Subcutaneous abdominal adipose tissue (tissue), 5 donors: Measurements from ENCODE around the gene ALG2.
A peak's percentile ranks its signal among the peaks of the same experiment; 100 is the strongest.

Experiments used
- H3K27ac ChIP-seq: one replicate; pipeline ENCODE4 v1.7.0; 2013; ENCODE audit warnings: low read depth, mild to moderate bottlenecking, inconsistent platforms, low read length, moderate library complexity
- H3K27me3 ChIP-seq, 5 donors: one replicate each; pipeline ENCODE4 v1.7.0; 2013; ENCODE audit warnings: low read length in 5 of 5, inconsistent platforms in 1 of 5; ENCODE audit not compliant: control insufficient read depth in 5 of 5, insufficient read depth in 4 of 5
- H3K36me3 ChIP-seq, 5 donors: one replicate each; pipeline ENCODE4 v1.7.0; 2013; ENCODE audit warnings: low read length in 5 of 5; ENCODE audit not compliant: control insufficient read depth in 5 of 5, insufficient read depth in 5 of 5
- H3K4me1 ChIP-seq, 5 donors: one replicate each; pipeline ENCODE4 v1.7.0; 2013; ENCODE audit warnings: low read length in 5 of 5, mild to moderate bottlenecking in 3 of 5, moderate library complexity in 1 of 5; ENCODE audit not compliant: control insufficient read depth in 5 of 5, insufficient read depth in 5 of 5
- H3K4me3 ChIP-seq, 5 donors: one replicate each; pipeline ENCODE4 v1.7.0; 2013; ENCODE audit warnings: low read length in 5 of 5, low read depth in 1 of 5
- H3K9ac ChIP-seq, 5 donors: one replicate each; pipeline ENCODE4 v1.7.0; 2013; ENCODE audit warnings: low read length in 5 of 5, mild to moderate bottlenecking in 4 of 5, moderate library complexity in 3 of 5
- H3K9me3 ChIP-seq, 5 donors: one replicate each; pipeline ENCODE4 v1.7.0; 2013; ENCODE audit warnings: low read length in 5 of 5; ENCODE audit not compliant: control insufficient read depth in 5 of 5
- donor health status: healthy.
- donor health status: healthy.
- donor health status: healthy.
- donor health status: healthy.
- donor health status: healthy.

The ALG2 gene

GRCh38 chr9:99221621-99222415 is at the start of gene ALG2, which contains the start of gene SEC61B:
TSS of gene ALG2 (minus strand) at chr9:99221942. CDS start at chr9:99221894, 48 bp downstream.
TSS of gene SEC61B (plus strand) at chr9:99222282. CDS start at chr9:99222364, 82 bp downstream.
- Histone ChIP-seq H3K27me3 (no peaks in the 10 kb centered on the region), H3K4me1 (peaks cover 2 to 59% (median 54%) of the 10 kb centered on the region in 5 donors), H3K36me3 (peaks cover 0 to 26% (median 15%) of the 10 kb centered on the region in 5 donors), H3K9me3 (no peaks in the 10 kb centered on the region), H3K27ac (peak within 1 kb of the TSS; percentile 99), H3K9ac (peak within 1 kb of the TSS; percentile 83 to 100 (median 99)), H3K4me3 (peak within 1 kb of the TSS; percentile 91 to 99 (median 98))

DNA sequence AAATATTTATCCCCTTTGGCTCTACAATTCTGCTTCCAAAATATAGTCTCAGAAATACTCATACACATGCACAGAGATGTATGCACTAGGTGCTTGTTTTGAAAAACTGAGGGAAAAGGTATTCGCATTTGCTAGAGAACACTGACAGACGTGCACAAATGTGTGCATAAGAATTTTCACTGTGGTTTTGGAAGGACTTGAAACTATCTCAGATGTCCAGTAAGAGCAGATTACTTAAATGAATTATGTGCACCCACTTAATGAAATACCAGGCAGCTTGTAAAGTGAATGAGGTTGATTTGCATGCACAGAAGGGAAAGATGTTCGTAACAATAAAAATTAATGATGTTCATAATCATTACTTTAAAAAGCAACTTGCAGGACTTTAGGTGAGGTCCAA is 48.7 kb upstream of the ALG2 start:
- H3K4me3 ChIP-seq: no peak overlapping the region
- no peak overlapping the region for H3K9ac ChIP-seq
- no peaks in the 10 kb centered on the region for H3K9me3 ChIP-seq
- no peaks in the 10 kb centered on the region for H3K27me3 ChIP-seq
- H3K4me1 ChIP-seq: peaks cover 0 to 9% (median 6%) of the 10 kb centered on the region in 5 donors
- no peak overlapping the region for H3K27ac ChIP-seq
- H3K36me3 ChIP-seq: no peaks in the 10 kb centered on the region

DNA sequence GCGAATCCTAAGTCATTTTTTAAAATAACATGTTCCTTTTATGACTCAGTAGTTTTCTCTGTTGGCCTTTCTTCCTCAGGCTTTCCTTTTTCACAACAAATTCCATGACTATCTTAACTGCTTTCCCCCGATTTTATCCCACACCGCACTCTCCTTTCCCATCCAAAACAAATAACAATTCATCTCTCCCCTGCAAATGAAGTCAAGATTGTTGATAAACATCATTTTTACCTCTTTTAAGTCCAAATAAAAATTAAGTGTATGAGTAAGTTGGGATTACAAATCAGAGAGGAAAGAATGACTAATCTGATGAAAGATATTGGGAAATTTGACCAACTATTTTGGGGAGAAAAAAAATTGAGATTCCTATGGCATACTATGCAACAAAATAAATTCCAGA is 47.7 kb upstream of the ALG2 start:
- Histone ChIP-seq H3K9ac (no peak overlapping the region), H3K36me3 (no peaks in the 10 kb centered on the region), H3K9me3 (no peaks in the 10 kb centered on the region), H3K4me3 (no peak overlapping the region), H3K27ac (no peak overlapping the region), H3K27me3 (no peaks in the 10 kb centered on the region), H3K4me1 (peaks cover 0 to 9% (median 6%) of the 10 kb centered on the region in 5 donors)

DNA sequence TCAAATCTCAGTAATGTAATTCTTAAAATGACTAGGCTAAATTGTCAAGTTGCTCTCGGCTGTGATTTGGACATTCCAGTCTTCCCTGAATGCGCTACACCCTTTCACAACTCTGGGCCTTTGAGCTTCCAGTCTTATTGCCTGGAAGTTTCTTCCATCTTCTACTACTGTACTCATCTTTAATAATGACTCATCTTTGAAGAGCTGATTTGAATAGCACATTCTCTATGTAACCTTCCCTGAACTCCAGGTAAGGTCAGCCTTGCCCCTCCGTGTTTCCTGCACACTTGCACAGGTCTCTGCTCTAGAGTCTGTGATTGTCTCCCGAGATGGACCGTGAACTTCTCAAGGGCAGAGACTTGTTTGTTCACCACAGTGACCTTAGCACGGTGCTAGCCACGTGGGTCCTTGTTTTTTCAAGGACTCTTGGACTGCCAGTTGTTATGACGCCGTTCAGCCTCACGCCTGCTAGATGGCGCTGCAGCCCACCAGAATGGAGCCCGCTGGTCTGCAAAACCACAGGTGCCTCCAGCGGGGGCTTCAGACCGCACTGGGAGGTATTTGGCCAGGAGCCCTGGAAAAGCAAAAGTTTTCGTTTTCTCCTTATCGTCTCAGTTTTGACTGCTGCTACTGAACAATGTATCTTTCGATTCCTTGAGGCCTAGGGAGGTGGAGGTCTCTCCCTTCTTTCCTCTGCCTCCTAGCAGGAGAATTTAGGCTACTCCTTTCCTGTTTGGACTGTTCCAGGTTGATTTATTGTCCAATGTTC is 44.7 kb upstream of the ALG2 start:
- Histone ChIP-seq H3K4me1 (peaks cover 0 to 9% (median 6%) of the 10 kb centered on the region in 5 donors), H3K9ac (no peak overlapping the region), H3K9me3 (no peaks in the 10 kb centered on the region), H3K4me3 (peak overlapping the region in 3 of 5 donors; percentile 1 to 44 (median 40)), H3K27ac (no peak overlapping the region), H3K27me3 (no peaks in the 10 kb centered on the region), H3K36me3 (no peaks in the 10 kb centered on the region)

GRCh38 chr9:99265691-99266090 is 43.9 kb upstream of the ALG2 start:
- Histone ChIP-seq H3K4me1 (peaks cover 0 to 9% (median 6%) of the 10 kb centered on the region in 5 donors), H3K27ac (no peak overlapping the region), H3K9me3 (no peaks in the 10 kb centered on the region), H3K9ac (no peak overlapping the region), H3K27me3 (no peaks in the 10 kb centered on the region), H3K36me3 (no peaks in the 10 kb centered on the region), H3K4me3 (no peak overlapping the region)

GRCh38 chr9:99264070-99264680 is 42.4 kb upstream of the ALG2 start:
- H3K27ac ChIP-seq: no peak overlapping the region
- H3K9ac ChIP-seq: no peak overlapping the region
- H3K36me3 ChIP-seq: no peaks in the 10 kb centered on the region
- H3K4me1 ChIP-seq: peaks cover 0 to 19% (median 14%) of the 10 kb centered on the region in 5 donors
- H3K27me3 ChIP-seq: no peaks in the 10 kb centered on the region
- no peaks in the 10 kb centered on the region for H3K9me3 ChIP-seq
- no peak overlapping the region for H3K4me3 ChIP-seq

GRCh38 chr9:99262949-99263418 is 41.2 kb upstream of the ALG2 start:
- Histone ChIP-seq H3K27me3 (no peaks in the 10 kb centered on the region), H3K9ac (no peak overlapping the region), H3K36me3 (no peaks in the 10 kb centered on the region), H3K4me1 (peaks cover 0 to 25% (median 17%) of the 10 kb centered on the region in 5 donors), H3K4me3 (no peak overlapping the region), H3K27ac (no peak overlapping the region), H3K9me3 (no peaks in the 10 kb centered on the region)

DNA sequence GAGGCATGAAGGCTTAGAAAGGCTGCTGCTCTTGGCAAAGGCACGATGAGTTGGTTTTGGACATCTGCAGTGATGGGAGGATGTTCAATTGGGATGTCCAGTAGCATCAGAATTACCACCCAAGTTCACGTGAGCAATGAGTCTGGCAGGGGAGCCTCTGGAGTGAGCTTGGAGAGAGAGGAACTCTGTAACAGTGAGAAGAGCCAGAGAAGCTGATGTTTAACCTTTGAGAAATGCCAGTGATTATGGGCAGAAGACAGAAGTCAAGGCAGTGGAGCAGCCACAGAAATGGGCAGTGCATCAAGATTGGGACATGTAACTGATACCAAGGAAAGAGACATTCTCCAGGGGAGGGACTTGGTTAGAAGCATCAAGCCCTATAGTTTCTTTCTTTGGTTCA is 40.2 kb upstream of the ALG2 start:
- no peaks in the 10 kb centered on the region for H3K36me3 ChIP-seq
- H3K9ac ChIP-seq: no peak overlapping the region
- no peaks in the 10 kb centered on the region for H3K27me3 ChIP-seq
- no peak overlapping the region for H3K4me3 ChIP-seq
- H3K9me3 ChIP-seq: no peaks in the 10 kb centered on the region
- peaks cover 0 to 25% (median 17%) of the 10 kb centered on the region in 5 donors for H3K4me1 ChIP-seq
- no peak overlapping the region for H3K27ac ChIP-seq

DNA sequence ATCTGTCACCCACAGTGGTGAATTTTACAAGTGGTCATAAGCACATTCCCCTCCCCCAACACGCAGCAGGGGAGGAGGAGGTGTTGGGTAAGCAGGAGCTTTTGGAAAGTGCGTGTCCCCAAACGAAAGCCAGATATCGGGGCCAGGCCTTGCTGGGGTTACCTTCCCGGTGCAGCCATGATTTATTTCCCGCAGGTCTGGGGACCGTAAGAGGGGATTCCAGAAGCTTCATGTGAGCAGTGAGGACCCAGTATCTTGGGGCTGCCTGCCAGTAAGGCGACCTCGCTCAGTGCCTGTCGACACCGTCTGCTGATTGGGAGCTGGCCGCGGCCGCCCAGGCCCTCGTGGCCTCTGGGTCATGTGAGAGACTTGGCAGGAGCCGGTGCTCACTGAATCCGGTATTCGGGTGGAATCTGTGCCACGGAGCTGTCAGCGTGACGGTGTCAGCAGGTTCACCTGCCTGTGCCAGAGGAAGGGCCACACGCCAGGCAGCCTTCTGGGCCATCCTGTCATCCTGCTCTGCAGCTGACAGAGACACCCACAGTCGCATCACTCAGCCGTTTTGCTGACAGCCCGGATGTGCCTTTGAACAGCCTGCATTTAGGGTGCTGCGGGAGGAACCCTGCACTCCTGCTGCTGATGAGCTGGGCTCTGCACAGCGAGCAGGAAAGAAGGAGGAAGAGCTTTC is 37.6 kb upstream of the ALG2 start:
- peak overlapping the region; percentile 58 to 88 (median 72) for H3K4me3 ChIP-seq
- H3K27ac ChIP-seq: peak overlapping the region; percentile 72
- peak overlapping the region; percentile 11 to 81 (median 60) for H3K9ac ChIP-seq
- no peaks in the 10 kb centered on the region for H3K27me3 ChIP-seq
- H3K4me1 ChIP-seq: peaks cover 0 to 17% (median 11%) of the 10 kb centered on the region in 5 donors
- H3K36me3 ChIP-seq: no peaks in the 10 kb centered on the region
- H3K9me3 ChIP-seq: no peaks in the 10 kb centered on the region
